Hair follicle dermal papilla cell (primary cell): ENCODE data around the gene TAF11L12. TPM values are rescaled to one million over a fixed set of nuclear protein-coding genes. Genes with fewer than 3 reads are reported as not detected.

ENCODE experiments used
- small RNA-seq: library from RNA; depleted of rRNA; stranded (forward); fragments of <200 nt; gene quantifications from one replicate; pipeline ENCODE3, GENCODE V24; 2012
- total RNA-seq: library from RNA; depleted of rRNA; stranded (reverse); fragments of >200 nt; gene quantifications from 2 replicates; pipeline ENCODE4 v1.2.3, GENCODE V29; 2012

The TAF11L12 gene
- not detected in 2 replicates for total RNA-seq

DNA sequence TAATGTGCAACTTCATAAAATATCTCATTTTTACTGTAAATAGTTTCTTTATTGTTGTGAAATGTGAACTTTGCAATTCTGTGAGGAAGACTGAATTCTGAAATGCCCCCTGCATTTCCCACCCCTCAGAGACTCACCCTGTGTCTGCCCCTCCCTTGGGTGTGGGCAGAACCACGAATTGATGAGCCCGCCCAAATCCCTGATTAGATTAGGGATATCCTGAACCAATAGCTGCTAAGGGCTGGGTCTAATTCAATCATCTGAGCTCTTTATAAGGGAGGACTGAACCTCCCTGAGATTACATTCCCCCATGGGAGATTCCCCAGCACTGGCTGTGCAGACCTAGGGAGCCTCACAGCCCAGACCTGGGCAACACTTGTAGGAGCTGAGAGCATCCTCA, at the start of gene TAF11L12:
Gene TAF11L12 (plus strand): TSS at position 301 of the 400 bp plus-strand sequence.

GRCh38 chr5:17585658-17586057, 24.5 kb upstream of the TAF11L12 start, which contains the start of gene TAF11L7:
Gene TAF11L7 (minus strand): TSS chr5:17585758.

DNA sequence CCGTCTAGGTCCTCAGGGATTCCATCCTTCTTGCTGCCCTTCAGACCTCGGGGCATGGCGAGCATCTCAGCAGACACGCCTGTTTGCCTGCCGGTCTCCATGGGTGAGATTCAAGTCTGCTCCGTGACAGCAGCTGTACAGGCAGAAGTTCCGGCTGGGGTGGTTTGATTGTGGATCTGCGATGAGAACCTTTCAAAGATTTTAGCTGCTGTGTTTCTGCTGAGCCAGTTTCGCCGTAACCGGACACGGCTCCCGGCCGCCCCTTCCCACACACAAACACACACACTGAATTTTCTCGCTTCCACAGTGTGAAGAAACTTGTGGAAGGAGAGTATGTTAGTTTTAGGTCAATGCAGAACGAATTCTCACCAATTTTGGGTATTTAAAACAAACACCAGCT, 19.3 kb upstream of the TAF11L12 start, which contains the start of gene TAF11L8:
Gene TAF11L8 (minus strand): TSS at position 101 of the 400 bp plus-strand sequence.

DNA sequence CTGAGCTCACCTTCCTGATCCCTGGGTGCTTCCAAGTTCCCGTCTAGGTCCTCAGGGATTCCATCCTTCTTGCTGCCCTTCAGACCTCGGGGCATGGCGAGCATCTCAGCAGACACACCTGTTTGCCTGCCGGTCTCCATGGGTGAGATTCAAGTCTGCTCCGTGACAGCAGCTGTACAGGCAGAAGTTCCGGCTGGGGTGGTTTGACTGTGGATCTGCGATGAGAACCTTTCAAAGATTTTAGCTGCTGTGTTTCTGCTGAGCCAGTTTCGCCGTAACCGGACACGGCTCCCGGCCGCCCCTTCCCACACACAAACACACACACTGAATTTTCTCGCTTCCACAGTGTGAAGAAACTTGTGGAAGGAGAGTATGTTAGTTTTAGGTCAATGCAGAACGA, 15.9 kb upstream of the TAF11L12 start, which contains the start of gene TAF11L9:
Gene TAF11L9 (minus strand): TSS at position 140 of the 400 bp plus-strand sequence.

GRCh38 chr5:17597728-17598127, 12.5 kb upstream of the TAF11L12 start, which contains the start of gene TAF11L10:
Gene TAF11L10 (minus strand): TSS chr5:17597828.

DNA sequence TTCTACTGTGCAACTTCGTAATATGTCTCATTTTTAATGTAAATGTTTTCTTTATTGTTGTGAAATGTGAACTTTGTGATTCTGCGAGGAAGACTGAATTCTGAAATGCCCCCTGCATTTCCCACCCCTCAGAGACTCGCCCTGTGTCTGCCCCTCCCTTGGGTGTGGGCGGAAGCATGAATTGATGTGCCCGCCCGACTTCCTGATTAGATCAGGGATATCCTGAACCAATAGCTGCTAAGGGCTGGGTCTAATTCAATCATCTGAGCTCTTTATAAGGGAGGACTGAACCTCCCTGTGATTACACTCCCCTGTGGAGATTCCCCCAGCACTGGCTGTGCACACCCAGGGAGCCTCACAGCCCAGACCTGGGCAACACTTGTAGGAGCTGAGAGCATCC, 6.3 kb upstream of the TAF11L12 start, which contains the start of gene TAF11L11:
Gene TAF11L11 (plus strand): TSS at position 304 of the 400 bp plus-strand sequence.

DNA sequence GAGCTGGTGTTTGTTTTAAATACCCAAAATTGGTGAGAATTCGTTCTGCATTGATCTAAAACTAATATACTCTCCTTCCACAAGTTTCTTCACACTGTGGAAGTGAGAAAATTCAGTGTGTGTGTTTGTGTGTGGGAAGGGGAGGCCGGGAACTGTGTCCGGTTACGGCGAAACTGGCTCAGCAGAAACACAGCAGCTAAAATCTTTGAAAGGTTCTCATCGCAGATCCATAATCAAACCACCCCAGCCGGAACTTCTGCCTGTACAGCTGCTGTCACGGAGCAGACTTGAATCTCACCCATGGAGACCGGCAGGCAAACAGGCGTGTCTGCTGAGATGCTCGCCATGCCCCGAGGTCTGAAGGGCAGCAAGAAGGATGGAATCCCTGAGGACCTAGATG, 21.6 kb downstream of the TAF11L12 start, which contains the start of gene TAF11L13:
Gene TAF11L13 (plus strand): TSS at position 301 of the 400 bp plus-strand sequence.

DNA sequence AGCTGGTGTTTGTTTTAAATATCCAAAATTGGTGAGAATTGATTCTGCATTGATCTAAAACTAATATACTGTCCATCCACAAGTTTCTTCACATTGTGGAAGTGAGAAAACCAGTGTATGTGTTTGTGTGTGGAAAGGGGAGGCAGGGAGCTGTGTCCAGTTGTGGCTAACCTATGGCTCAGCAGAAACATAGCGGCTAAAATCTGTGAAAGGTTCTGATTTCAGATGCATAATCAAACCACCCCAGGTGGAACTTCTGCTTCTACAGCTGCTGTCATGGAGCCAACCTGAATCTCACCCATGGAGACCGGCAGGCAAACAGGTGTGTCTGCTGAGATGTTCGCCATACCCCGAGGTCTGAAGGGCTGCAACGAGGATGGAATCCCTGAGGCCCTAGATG, 24.0 kb downstream of the TAF11L12 start, which contains the start of gene TAF11L14:
Gene TAF11L14 (plus strand): TSS at position 301 of the 400 bp plus-strand sequence.

Small RNA genes lying within 50 kb of the gene (small RNA-seq; reads per million reads assigned to genes)
- gene AC233724.1 (not detected), gene AC233724.2 (not detected), gene AC233724.3 (not detected), gene AC233724.4 (not detected), gene AC233724.6 (not detected), gene AC233724.7 (not detected)

Other genes starting within 250 kb of the TAF11L12 start
- gene TAF11L2, start 112.2 kb upstream of the TAF11L12 start, total RNA-seq = not detected in 2 replicates
- gene TAF11L3, start 92.0 kb upstream of the TAF11L12 start, total RNA-seq = not detected in 2 replicates
- gene TAF11L4, start 88.6 kb upstream of the TAF11L12 start, total RNA-seq = not detected in 2 replicates
- not detected in 2 replicates for gene TAF11L5, start 85.2 kb upstream of the TAF11L12 start, total RNA-seq
- not detected in 2 replicates for gene TAF11L6, start 81.7 kb upstream of the TAF11L12 start, total RNA-seq
- gene TAF11L7, start 24.6 kb upstream of the TAF11L12 start, total RNA-seq = not detected in 2 replicates
- gene TAF11L8, start 19.4 kb upstream of the TAF11L12 start, total RNA-seq = not detected in 2 replicates
- gene TAF11L9, start 16.0 kb upstream of the TAF11L12 start, total RNA-seq = not detected in 2 replicates
- gene TAF11L10, start 12.6 kb upstream of the TAF11L12 start, total RNA-seq = not detected in 2 replicates
- not detected in 2 replicates for gene TAF11L11, start 6.2 kb upstream of the TAF11L12 start, total RNA-seq
- gene TAF11L13, start 21.7 kb downstream of the TAF11L12 start, total RNA-seq = not detected in 2 replicates
- not detected in 2 replicates for gene TAF11L14, start 24.1 kb downstream of the TAF11L12 start, total RNA-seq